Iris pigment epithelial cell (primary cell): ENCODE measurements around the gene POR.
"Not testable (repeated sequence)": the region's sequence is repeated elsewhere in the genome, so short reads cannot be mapped to it uniquely, and the experiment has no call there.

ENCODE experiments used
- DNase-seq: peaks from one replicate; pipeline ENCODE4 v3.0.0-alpha.2; 2011; ENCODE audit warnings: low read depth

The POR gene

GRCh38 chr7:75914655-75915415, at the start of gene POR:
POR (plus strand) TSS chr7:75915155; CDS start chr7:75954002, 38,847 bp downstream.
- peak; percentile 94 for DNase-seq

- peak; percentile 73 for DNase-seq
Observed at GRCh38 chr7:75866114-75866488, 48.9 kb upstream of the POR start.

- DNase-seq = peak; percentile 78
Observed at GRCh38 chr7:75866489-75867389, 48.2 kb upstream of the POR start.

GRCh38 chr7:75867390-75867717, 47.6 kb upstream of the POR start:
- DNase-seq = no peak

GRCh38 chr7:75868153-75868552, 46.8 kb upstream of the POR start:
- DNase-seq = no peak

GRCh38 chr7:75869776-75870379, 45.1 kb upstream of the POR start:
- no peak for DNase-seq

- DNase-seq = no peak
Observed at GRCh38 chr7:75870557-75871161, 44.3 kb upstream of the POR start.

GRCh38 chr7:75872073-75872782, 42.7 kb upstream of the POR start:
- no peak for DNase-seq

- DNase-seq = not testable (repeated sequence)
Observed at GRCh38 chr7:75874180-75874579, 40.8 kb upstream of the POR start.

GRCh38 chr7:75875113-75876080, 39.6 kb upstream of the POR start:
- DNase-seq = no peak

- DNase-seq = no peak
Observed at GRCh38 chr7:75876126-75876881, 38.7 kb upstream of the POR start.

- peak; percentile 36 for DNase-seq
Observed at GRCh38 chr7:75878312-75878768, 36.6 kb upstream of the POR start.

GRCh38 chr7:75878769-75879611, 36.0 kb upstream of the POR start, which contains the start of gene RHBDD2:
RHBDD2 (plus strand) TSS chr7:75879034; CDS start chr7:75879083, 49 bp downstream.
- DNase-seq = peak; percentile 91

- DNase-seq = peak; percentile 85
Observed at GRCh38 chr7:75879771-75880184, 35.2 kb upstream of the POR start.

GRCh38 chr7:75880242-75880641, 34.7 kb upstream of the POR start:
- no peak for DNase-seq

- DNase-seq = no peak
Observed at GRCh38 chr7:75881436-75882095, 33.4 kb upstream of the POR start.

GRCh38 chr7:75883265-75883824, 31.6 kb upstream of the POR start:
- not testable (repeated sequence) for DNase-seq

GRCh38 chr7:75884476-75884875, 30.5 kb upstream of the POR start:
- DNase-seq = no peak
